Thyroid gland (tissue), 4 donors: ENCODE data around the gene THRB.

Experiments
- CTCF ChIP-seq, 6 experiments: fragments of 200-600 bp in 3 of 6; fragments of 450-650 bp in 3 of 6; sonication (generic) in 3 of 6; IDR thresholded peaks; one replicate each; pipeline ENCODE4 v1.5.1; 2016 to 2019; ENCODE audit warnings: antibody characterized with exemption in 6 of 6, mild to moderate bottlenecking in 2 of 6, inconsistent platforms in 1 of 6, moderate library complexity in 1 of 6
- POLR2A ChIP-seq, 2 donors: fragments of 450-650 bp; IDR thresholded peaks; one replicate each; pipeline ENCODE4 v1.6.1; 2017; ENCODE audit warnings: antibody characterized with exemption in 2 of 2, mild to moderate bottlenecking in 2 of 2, moderate library complexity in 1 of 2

DNA sequence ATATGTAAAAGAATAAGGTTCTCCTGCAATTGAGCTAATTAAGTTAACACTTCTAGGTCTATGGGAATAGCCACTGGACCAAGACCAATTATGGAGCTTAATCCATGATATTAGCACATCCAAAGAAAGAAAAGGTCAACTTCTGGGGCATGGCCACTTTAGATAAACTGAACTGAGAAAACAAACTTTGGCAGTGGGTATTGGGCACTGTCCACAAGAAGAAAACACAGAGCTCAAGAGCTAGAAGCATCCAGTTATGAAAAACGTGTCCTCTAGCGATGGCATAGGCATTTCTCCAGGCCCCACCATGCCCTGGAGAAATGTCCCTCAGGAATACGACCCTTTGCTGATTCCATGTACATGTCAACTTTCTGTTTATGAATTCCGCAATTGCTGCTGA lies 87.8 kb downstream of the THRB start:
- TF ChIP-seq CTCF (IDR thresholded peaks at IDR 0.05) (no peak), POLR2A (IDR thresholded peaks at IDR 0.05) (no peak)
